Ovary (tissue), 3 donors: Measurements from ENCODE around the gene SGCD.

Experiments used
- CTCF ChIP-seq, 3 donors: fragments of 450-650 bp in 2 of 3; fragments of 200-600 bp in 1 of 3; IDR thresholded peaks; one replicate each; pipeline versions ENCODE4 v1.5.1 to v1.8.0; 2016 to 2022; ENCODE audit warnings: antibody characterized with exemption in 3 of 3, mild to moderate bottlenecking in 1 of 3
- POLR2A ChIP-seq: fragments of 450-650 bp; IDR thresholded peaks from one replicate; pipeline ENCODE4 v1.6.1; 2017; ENCODE audit warnings: antibody characterized with exemption, mild to moderate bottlenecking, moderate library complexity
- donor health status: DM: no; HTN: no; CAD: no.

- TF ChIP-seq CTCF (IDR thresholded peaks at IDR 0.05) (no peak), POLR2A (no peak)
Observed at GRCh38 chr5:156379206-156379605, 52.2 kb downstream of the SGCD start.
